GM23248 (cell line): ENCODE measurements around the gene BHLHE41. TPM values are rescaled to one million over a fixed set of nuclear protein-coding genes. Genes with fewer than 3 reads are reported as not detected.

Source experiments
- DNase-seq: peaks from one replicate; pipeline ENCODE4 v3.0.0-alpha.2; 2015
- H2AFZ ChIP-seq: fragments of 200-600 bp; sonication (generic); 2 replicates; pipeline ENCODE4 v1.6.1; 2016; ENCODE audit warnings: antibody characterized with exemption
- H3F3A ChIP-seq: fragments of 200-600 bp; sonication (generic); 2 replicates; pipeline ENCODE4 v1.6.1; 2016; ENCODE audit warnings: mild to moderate bottlenecking, antibody characterized with exemption, mixed run types; ENCODE audit not compliant: insufficient read depth
- H3K27ac ChIP-seq: fragments of 200-600 bp; sonication (generic); 2 replicates; pipeline ENCODE4 v1.5.1; 2016; ENCODE audit warnings: mild to moderate bottlenecking
- H3K27me3 ChIP-seq: fragments of 200-600 bp; sonication (generic); replicated peaks from 2 replicates; pipeline ENCODE4 v1.6.1; 2016; ENCODE audit warnings: mild to moderate bottlenecking; ENCODE audit not compliant: insufficient read depth
- H3K36me3 ChIP-seq: fragments of 200-600 bp; sonication (generic); 2 replicates; pipeline ENCODE4 v1.6.1; 2016; ENCODE audit warnings: low read depth, mild to moderate bottlenecking
- H3K4me1 ChIP-seq: fragments of 200-600 bp; sonication (generic); 2 replicates; pipeline ENCODE4 v1.6.1; 2016; ENCODE audit warnings: mild to moderate bottlenecking; ENCODE audit not compliant: insufficient read depth
- H3K4me2 ChIP-seq: fragments of 200-600 bp; sonication (generic); one replicate; pipeline ENCODE4 v1.6.1; 2016; ENCODE audit warnings: mild to moderate bottlenecking; ENCODE audit not compliant: unreplicated experiment
- H3K4me3 ChIP-seq: fragments of 200-600 bp; sonication (generic); 2 replicates; pipeline ENCODE4 v1.5.1; 2016; ENCODE audit warnings: mild to moderate bottlenecking
- H3K79me2 ChIP-seq: fragments of 200-600 bp; sonication (generic); 2 replicates; pipeline ENCODE4 v1.6.1; 2016; ENCODE audit warnings: mild to moderate bottlenecking; ENCODE audit not compliant: insufficient read depth
- H3K9ac ChIP-seq: fragments of 200-600 bp; sonication (generic); 2 replicates; pipeline ENCODE4 v1.6.1; 2016; ENCODE audit warnings: mild to moderate bottlenecking
- H3K9me2 ChIP-seq: fragments of 200-600 bp; sonication (generic); 2 replicates; pipeline ENCODE4 v1.6.1; 2016; ENCODE audit warnings: mixed run types, mild to moderate bottlenecking, moderate library complexity; ENCODE audit not compliant: insufficient read depth
- H3K9me3 ChIP-seq: fragments of 200-600 bp; sonication (generic); one replicate; pipeline ENCODE4 v1.6.1; 2017; ENCODE audit warnings: low read depth
- H4K20me1 ChIP-seq: fragments of 200-600 bp; sonication (generic); 2 replicates; pipeline ENCODE4 v1.6.0; 2016; ENCODE audit not compliant: insufficient read depth
- EZH2 ChIP-seq: fragments of 200-600 bp; sonication (generic); IDR thresholded peaks from 2 replicates; pipeline ENCODE4 v1.6.1; 2018; ENCODE audit warnings: antibody characterized with exemption, mild to moderate bottlenecking; ENCODE audit not compliant: insufficient read depth, poor library complexity, severe bottlenecking
- EZH2phosphoT487 ChIP-seq: fragments of 200-600 bp; sonication (generic); IDR thresholded peaks from 2 replicates; pipeline ENCODE4 v1.6.1; 2018; ENCODE audit warnings: antibody characterized with exemption, moderate library complexity, mild to moderate bottlenecking, low read depth; ENCODE audit not compliant: insufficient read depth
- WGBS, 2 experiments: methylation state at CpG; one replicate each; pipeline ENCODE4 v1.1.6; 2015 to 2017; ENCODE audit warnings: low lambda C conversion rate in 2 of 2, low coverage in 1 of 2; ENCODE audit errors: missing lambda C conversion rate in 2 of 2; 5-methylcytosine and 5-hydroxymethylcytosine counted together
- in situ Hi-C: fragments of 300-500 bp; cut with MboI; formaldehyde crosslinking; loops from 2 replicates; pipeline ENCODE4 v1.15.0; 2020
- polyA plus RNA-seq: library from polyadenylated mRNA; unstranded; fragments of >200 nt; fragmentation: Nextera tagmentation; extraction: Ambion mirVana; gene quantifications from 2 replicates; pipeline ENCODE4 v1.2.1, GENCODE V29; 2016
- total RNA-seq: library from RNA; depleted of rRNA; stranded (reverse); fragments of >200 nt; shearing (Covaris generic); gene quantifications from 2 replicates; pipeline ENCODE4 v1.2.3, GENCODE V29; 2014

The BHLHE41 gene
- total and polyA plus RNA-seq, 2 experiments from 2014 or later: 0.76 to 1.3 TPM

DNA sequence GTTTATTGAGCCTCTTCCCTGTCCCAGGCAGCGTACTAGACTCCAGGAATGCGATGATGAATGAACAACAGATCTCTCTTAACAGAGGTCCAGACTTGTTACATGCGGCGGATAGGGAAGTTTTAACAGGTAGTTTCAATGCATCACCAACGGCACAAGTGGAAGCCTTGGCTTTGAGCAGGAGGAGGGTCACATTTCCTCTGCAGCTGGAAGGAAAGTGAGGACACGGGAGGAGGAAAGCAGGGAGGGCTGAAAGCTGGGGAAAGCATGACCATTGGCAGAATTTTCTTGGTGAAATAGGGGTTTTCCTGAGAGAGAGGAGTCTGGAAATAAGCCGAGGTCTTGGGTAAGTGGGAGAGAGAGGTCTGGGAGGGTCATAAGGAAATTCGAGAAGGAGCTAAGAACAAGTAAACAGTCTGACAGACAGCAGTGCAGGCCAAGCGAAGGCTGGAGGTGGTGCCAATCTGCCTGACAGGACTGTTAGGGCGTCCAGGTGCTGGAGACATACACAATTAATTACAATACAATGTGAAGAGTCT is 15.4 kb downstream of the BHLHE41 start:
- Histone ChIP-seq H3K9ac (no peak overlapping the region), H3K4me2 (no peak overlapping the region), H2AFZ (no peak overlapping the region), H3K4me1 (peaks cover 4% of the 10 kb centered on the region; the same call in 1 of the 2 replicates), H3K79me2 (no peaks in the 10 kb centered on the region), H3K27ac (no peak overlapping the region), H3K27me3 (no peaks in the 10 kb centered on the region), H3K9me2 (no peaks in the 10 kb centered on the region), H4K20me1 (no peaks in the 10 kb centered on the region), H3K4me3 (no peak overlapping the region), H3K9me3 (no peaks in the 10 kb centered on the region), H3K36me3 (no peaks in the 10 kb centered on the region), H3F3A (peaks cover 6% of the 10 kb centered on the region; the same call in 1 of the 2 replicates)
- 60 to 64% methylated on average over 10 of the region's 10 CpGs for WGBS, 2 experiments
- TF ChIP-seq EZH2phosphoT487: no peak
- no peak for TF ChIP-seq EZH2
- DNase-seq: no peak
- in situ Hi-C loops: no loop called here

DNA sequence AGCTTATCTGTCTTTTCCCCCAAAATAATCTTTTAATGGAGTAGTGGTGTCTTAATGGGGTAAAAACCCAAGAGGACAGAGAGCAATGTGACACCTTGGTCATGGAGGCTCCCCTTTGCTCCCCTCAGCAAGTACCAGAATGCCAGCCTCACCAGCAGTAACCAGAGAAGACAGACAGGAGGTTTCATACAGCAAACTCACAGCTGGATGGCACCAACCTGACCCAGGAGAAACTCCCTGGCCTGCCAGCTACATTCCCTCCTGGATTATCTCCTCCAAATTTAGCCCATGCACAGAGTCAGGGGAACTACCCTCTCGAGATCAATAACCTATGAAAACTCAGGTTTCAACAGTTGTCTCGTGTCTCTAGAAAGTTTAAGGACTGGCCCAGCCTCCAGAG is 15.9 kb downstream of the BHLHE41 start:
- Histone ChIP-seq H3K9me3 (no peaks in the 10 kb centered on the region), H4K20me1 (no peaks in the 10 kb centered on the region), H3K27me3 (no peaks in the 10 kb centered on the region), H3F3A (peaks cover 6% of the 10 kb centered on the region; the same call in 1 of the 2 replicates), H3K9ac (no peak overlapping the region), H3K9me2 (no peaks in the 10 kb centered on the region), H3K4me1 (peaks cover 4% of the 10 kb centered on the region; the same call in 1 of the 2 replicates), H3K36me3 (no peaks in the 10 kb centered on the region), H2AFZ (no peak overlapping the region), H3K4me2 (no peak overlapping the region), H3K27ac (no peak overlapping the region), H3K4me3 (no peak overlapping the region), H3K79me2 (no peaks in the 10 kb centered on the region)
- in situ Hi-C loops: no loop called here
- no peak for DNase-seq
- no peak for TF ChIP-seq EZH2
- TF ChIP-seq EZH2phosphoT487: no peak
- WGBS, 2 experiments: 81 to 87% methylated on average over 2 of the region's 2 CpGs

DNA sequence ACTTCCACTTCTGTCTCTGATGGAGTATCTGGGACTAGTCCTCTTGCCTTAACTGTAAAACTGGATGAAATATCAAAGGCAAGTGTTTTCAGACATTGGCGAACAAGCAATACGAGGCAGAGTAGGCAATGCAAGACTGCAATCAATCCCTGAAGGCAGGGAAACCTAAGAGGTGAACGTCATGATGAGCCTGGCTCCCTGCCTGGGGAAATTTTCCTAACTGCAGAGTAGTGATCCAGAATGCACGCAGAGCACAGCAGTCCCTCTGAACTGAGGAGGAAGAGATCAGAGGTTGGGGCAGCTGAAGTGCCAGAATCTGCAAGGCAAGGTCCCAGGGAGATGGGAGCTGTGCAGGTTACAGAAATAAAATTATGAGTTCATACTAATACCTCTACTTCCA is 18.5 kb downstream of the BHLHE41 start:
- no peak overlapping the region for H3K4me2 ChIP-seq
- in situ Hi-C loops: no loop called here
- WGBS, 2 experiments: 83 to 84% methylated on average over 4 of the region's 4 CpGs
- H3K9ac ChIP-seq: no peak overlapping the region
- no peaks in the 10 kb centered on the region for H4K20me1 ChIP-seq
- H3K4me1 ChIP-seq: no peaks in the 10 kb centered on the region
- no peaks in the 10 kb centered on the region for H3F3A ChIP-seq
- H2AFZ ChIP-seq: no peak overlapping the region
- no peaks in the 10 kb centered on the region for H3K9me2 ChIP-seq
- no peaks in the 10 kb centered on the region for H3K27me3 ChIP-seq
- no peaks in the 10 kb centered on the region for H3K36me3 ChIP-seq
- H3K27ac ChIP-seq: no peak overlapping the region
- TF ChIP-seq EZH2phosphoT487 (no peak), EZH2 (no peak)
- no peak for DNase-seq
- no peaks in the 10 kb centered on the region for H3K9me3 ChIP-seq
- no peaks in the 10 kb centered on the region for H3K79me2 ChIP-seq
- H3K4me3 ChIP-seq: no peak overlapping the region

DNA sequence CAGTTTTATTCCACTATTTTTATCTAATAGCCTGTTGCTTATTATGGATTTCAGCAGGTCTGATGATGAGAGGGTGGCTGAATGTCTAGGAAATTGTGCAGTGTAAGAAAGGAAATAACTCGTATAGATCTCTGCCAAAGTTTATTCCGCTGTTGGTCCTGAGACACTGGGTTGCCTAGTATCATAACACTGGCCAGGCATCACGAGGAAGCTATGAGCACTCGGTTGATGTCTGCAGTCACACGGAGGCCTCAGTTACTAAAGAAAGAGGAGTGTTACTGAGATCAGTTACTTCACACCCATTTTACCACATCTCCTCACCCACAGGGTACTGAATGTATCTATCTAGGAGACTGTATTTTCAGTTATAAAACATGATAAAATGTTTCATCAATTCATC is 21.9 kb downstream of the BHLHE41 start:
- DNase-seq: no peak
- in situ Hi-C loops: no loop called here
- no peak overlapping the region for H3K9ac ChIP-seq

More for the DNA sequence above, 21.9 kb downstream of the BHLHE41 start:
- Histone ChIP-seq H3K9me2 (no peaks in the 10 kb centered on the region), H2AFZ (no peak overlapping the region), H4K20me1 (no peaks in the 10 kb centered on the region), H3K79me2 (no peaks in the 10 kb centered on the region), H3F3A (0 out of 2 replicates have a peak, but pooled peaks cover 1% of the 10 kb centered on the region), H3K27me3 (no peaks in the 10 kb centered on the region), H3K36me3 (no peaks in the 10 kb centered on the region), H3K9me3 (no peaks in the 10 kb centered on the region), H3K27ac (no peak overlapping the region), H3K4me1 (peaks cover 1% of the 10 kb centered on the region; the same call in 1 of the 2 replicates), H3K4me2 (no peak overlapping the region), H3K4me3 (no peak overlapping the region)
- 72% methylated on average over 5 of the region's 5 CpGs for WGBS, 2 experiments
- no peak for TF ChIP-seq EZH2phosphoT487
- no peak for TF ChIP-seq EZH2
